Keratinocyte (primary cell): ENCODE data around the gene KIF26A. TPM values are rescaled to one million over a fixed set of nuclear protein-coding genes. Genes with fewer than 3 reads are reported as not detected.

Source experiments
- DNase-seq: peaks from one replicate; pipeline ENCODE4 v3.0.0-alpha.2; 2011; ENCODE audit warnings: low read depth, missing footprints, low spot score
- FAIRE-seq: peaks from 2 replicates; lab custom pipeline; 2011; peaks lifted over from hg19 to GRCh38; lab: Jason Lieb, UNC
- H2AFZ ChIP-seq: 2 replicates; pipeline ENCODE4 v1.6.0; 2012; ENCODE audit warnings: low read length, control low read depth, inconsistent platforms; ENCODE audit not compliant: control insufficient read depth
- H3K27ac ChIP-seq: 2 replicates; pipeline ENCODE4 v1.5.1; 2011; ENCODE audit warnings: low read length; ENCODE audit not compliant: control insufficient read depth, insufficient read depth
- H3K27me3 ChIP-seq: 3 replicates; pipeline ENCODE4 v1.6.0; 2011; ENCODE audit warnings: low read length; ENCODE audit not compliant: control insufficient read depth, insufficient read depth; ENCODE audit errors: extremely low read depth
- H3K36me3 ChIP-seq, 2 experiments: 2 replicates in 1 of 2; 3 replicates in 1 of 2; pipeline ENCODE4 v1.5.1; 2011; ENCODE audit warnings: low read length in 2 of 2, mild to moderate bottlenecking in 1 of 2; ENCODE audit not compliant: control insufficient read depth in 2 of 2, insufficient read depth in 2 of 2; ENCODE audit errors: extremely low read depth in 1 of 2
- H3K4me1 ChIP-seq: 3 replicates; pipeline ENCODE4 v1.5.1; 2011; ENCODE audit warnings: low read length; ENCODE audit not compliant: control insufficient read depth, insufficient read depth; ENCODE audit errors: extremely low read depth
- H3K4me2 ChIP-seq: 3 replicates; pipeline ENCODE4 v1.6.0; 2011; ENCODE audit warnings: low read depth, low read length; ENCODE audit not compliant: control insufficient read depth, insufficient read depth; ENCODE audit errors: extremely low read depth
- H3K4me3 ChIP-seq, 3 experiments: fragments of 200-600 bp in 1 of 3; sonication (generic) in 1 of 3; 2 replicates in 2 of 3; 3 replicates in 1 of 3; pipeline ENCODE4 v1.5.1; 2011 to 2016; ENCODE audit warnings: low read length in 3 of 3, mild to moderate bottlenecking in 3 of 3, control low read depth in 2 of 3, inconsistent platforms in 1 of 3, low read depth in 1 of 3, mixed read lengths in 1 of 3, mixed run types in 1 of 3, moderate library complexity in 1 of 3; ENCODE audit not compliant: control insufficient read depth in 2 of 3, insufficient read depth in 2 of 3; ENCODE audit errors: extremely low read depth in 1 of 3
- H3K79me2 ChIP-seq: 2 replicates; pipeline ENCODE4 v1.6.0; 2012; ENCODE audit warnings: low read length; ENCODE audit not compliant: control insufficient read depth, insufficient read depth
- H3K9ac ChIP-seq: 3 replicates; pipeline ENCODE4 v1.6.0; 2011; ENCODE audit warnings: low read length; ENCODE audit not compliant: control insufficient read depth, insufficient read depth; ENCODE audit errors: extremely low read depth
- H3K9me1 ChIP-seq: 3 replicates; pipeline ENCODE4 v1.6.0; 2011; ENCODE audit warnings: low read length; ENCODE audit not compliant: control insufficient read depth, insufficient read depth; ENCODE audit errors: extremely low read depth
- H3K9me3 ChIP-seq: 2 replicates; pipeline ENCODE4 v1.5.1; 2012; ENCODE audit warnings: low read depth, low read length; ENCODE audit not compliant: control insufficient read depth
- H4K20me1 ChIP-seq: 3 replicates; pipeline ENCODE4 v1.6.0; 2011; ENCODE audit warnings: low read length; ENCODE audit not compliant: control insufficient read depth, insufficient read depth; ENCODE audit errors: extremely low read depth
- CTCF ChIP-seq, 3 experiments: IDR thresholded peaks in 1 of 3; conservative IDR thresholded peaks in 1 of 3; optimal IDR thresholded peaks in 1 of 3; 2 replicates in 2 of 3; 3 replicates in 1 of 3; pipeline versions ENCODE3 to v1.5.1; 2011; ENCODE audit warnings: low read length in 3 of 3, mild to moderate bottlenecking in 3 of 3, moderate library complexity in 2 of 3, control low read depth in 1 of 3, inconsistent platforms in 1 of 3; ENCODE audit not compliant: insufficient read depth in 2 of 3; ENCODE audit errors: extremely low read depth in 1 of 3
- EZH2 ChIP-seq: IDR thresholded peaks from one replicate; pipeline ENCODE4 v1.6.1; 2012; ENCODE audit warnings: inconsistent platforms, mild to moderate bottlenecking, low read length, moderate library complexity
- dilution Hi-C: fragments of 300-500 bp; cut with MboI; formaldehyde crosslinking; loops from one replicate; pipeline ENCODE4 v1.7.0; 2020; ENCODE audit warnings: low sequenced_read_pairs; ENCODE audit not compliant: extremely low pct_ligation_motif_present
- polyA plus RNA-seq, 5 experiments: library from polyadenylated mRNA; depleted of rRNA in 3 of 5; stranded (reverse) in 3 of 5; stranded (forward) in 1 of 5; unstranded in 1 of 5; fragments of >200 nt; gene quantifications; 1 replicate in 1 of 5; 2 replicates in 3 of 5; 3 replicates in 1 of 5; pipeline versions ENCODE4 v1.2.1 to v1.2.3, GENCODE V29; 2011 to 2012; ENCODE audit warnings: missing spikeins in 2 of 5, low read depth in 1 of 5, low replicate concordance in 1 of 5

Gene KIF26A
- polyA plus RNA-seq, 1 donor (not counting 4 experiments of a cell fraction or from before 2014, with no cell fraction given), result 0.07 TPM

GRCh38 chr14:104115691-104116287 is 22.6 kb upstream of the KIF26A start:
- Histone ChIP-seq H3K4me2 (peak overlapping the region; percentile 82), H3K79me2 (no peaks in the 10 kb centered on the region), H2AFZ (no peak overlapping the region), H3K27me3 (peaks cover 29% of the 10 kb centered on the region), H3K4me3 (peak overlapping the region; percentile 44 to 80 (median 61)), H3K36me3 (no peaks in the 10 kb centered on the region), H3K9me1 (no peaks in the 10 kb centered on the region), H4K20me1 (peaks cover 3% of the 10 kb centered on the region), H3K4me1 (peaks cover 13% of the 10 kb centered on the region), H3K9ac (peak overlapping the region; percentile 69), H3K27ac (no peak overlapping the region), H3K9me3 (no peaks in the 10 kb centered on the region)
- no peak for FAIRE-seq
- dilution Hi-C loops, result no loop called here
- no peak for DNase-seq
- TF ChIP-seq EZH2 (no peak), CTCF (optimal IDR thresholded peaks at IDR 0.05 in 1 of 3, IDR thresholded peaks at IDR 0.05 in 1 of 3, conservative IDR thresholded peaks at IDR 0.05 in 1 of 3; ENCODE audit: extremely low read depth in 1 of 3, insufficient read depth in 2 of 3, low read length in 3 of 3) (no peak)

- H3K36me3 ChIP-seq, result no peaks in the 10 kb centered on the region
- peaks cover 3% of the 10 kb centered on the region for H4K20me1 ChIP-seq
- H3K9ac ChIP-seq, result peak overlapping the region; percentile 69
- peak overlapping the region; percentile 36 for H3K27ac ChIP-seq
- no peaks in the 10 kb centered on the region for H3K79me2 ChIP-seq
- H2AFZ ChIP-seq, result peak overlapping the region; percentile 56
- DNase-seq (no peak), FAIRE-seq (no peak)
- peak overlapping the region; percentile 82 for H3K4me2 ChIP-seq
- peaks cover 13% of the 10 kb centered on the region for H3K4me1 ChIP-seq
- H3K9me1 ChIP-seq, result no peaks in the 10 kb centered on the region
- peak overlapping the region; percentile 44 to 80 (median 61) for H3K4me3 ChIP-seq
- peaks cover 29% of the 10 kb centered on the region for H3K27me3 ChIP-seq
- TF ChIP-seq EZH2 (no peak), CTCF (optimal IDR thresholded peaks at IDR 0.05 in 1 of 3, IDR thresholded peaks at IDR 0.05 in 1 of 3, conservative IDR thresholded peaks at IDR 0.05 in 1 of 3; ENCODE audit: extremely low read depth in 1 of 3, insufficient read depth in 2 of 3, low read length in 3 of 3) (no peak)
- no peaks in the 10 kb centered on the region for H3K9me3 ChIP-seq
- dilution Hi-C loops, result no loop called here
Measured at GRCh38 chr14:104116288-104116755, 22.1 kb upstream of the KIF26A start.
